HUES6 (cell line): ENCODE measurements around the gene OR7G1.
"Not testable (repeated sequence)": the region's sequence is repeated elsewhere in the genome, so short reads cannot be mapped to it uniquely, and the experiment has no call there.

Experiments
- H3K27ac ChIP-seq: 2 replicates; pipeline ENCODE4 v1.7.0; 2013; ENCODE audit warnings: low read depth, mild to moderate bottlenecking, low read length, inconsistent platforms
- H3K27me3 ChIP-seq: 2 replicates; pipeline ENCODE4 v1.6.1; 2013; ENCODE audit warnings: low read length; ENCODE audit not compliant: control insufficient read depth, insufficient read depth
- H3K36me3 ChIP-seq: 2 replicates; pipeline ENCODE4 v1.6.1; 2013; ENCODE audit warnings: low read length; ENCODE audit not compliant: control insufficient read depth, insufficient read depth
- H3K4me1 ChIP-seq: 2 replicates; pipeline ENCODE4 v1.6.1; 2013; ENCODE audit warnings: low read length; ENCODE audit not compliant: control insufficient read depth, insufficient read depth
- H3K4me3 ChIP-seq: 2 replicates; pipeline ENCODE4 v1.5.1; 2013; ENCODE audit warnings: low read depth, low read length
- H3K9ac ChIP-seq: one replicate; pipeline ENCODE4 v1.6.1; 2013; ENCODE audit warnings: mild to moderate bottlenecking, low read length
- H3K9me3 ChIP-seq: 2 replicates; pipeline ENCODE4 v1.6.1; 2013; ENCODE audit warnings: low read depth, low read length; ENCODE audit not compliant: control insufficient read depth, insufficient read depth

Gene OR7G1

GRCh38 chr19:9078651-9079050 lies 36.9 kb downstream of the OR7G1 start:
- Histone ChIP-seq H3K9ac (no peak overlapping the region), H3K27ac (no peak overlapping the region), H3K9me3 (no peaks in the 10 kb centered on the region), H3K27me3 (no peaks in the 10 kb centered on the region), H3K4me1 (peaks cover 28% of the 10 kb centered on the region), H3K4me3 (no peak overlapping the region), H3K36me3 (no peaks in the 10 kb centered on the region)

- Histone ChIP-seq H3K36me3 (no peaks in the 10 kb centered on the region), H3K4me3 (no peak overlapping the region), H3K4me1 (peaks cover 24% of the 10 kb centered on the region), H3K9ac (no peak overlapping the region), H3K27ac (no peak overlapping the region), H3K9me3 (no peaks in the 10 kb centered on the region), H3K27me3 (no peaks in the 10 kb centered on the region)
Observed at GRCh38 chr19:9076901-9077300, 38.7 kb downstream of the OR7G1 start.

- Histone ChIP-seq H3K27ac (peak overlapping the region; percentile 79), H3K4me1 (peaks cover 25% of the 10 kb centered on the region), H3K27me3 (no peaks in the 10 kb centered on the region), H3K9ac (peak overlapping the region; percentile 64), H3K9me3 (no peaks in the 10 kb centered on the region), H3K36me3 (no peaks in the 10 kb centered on the region), H3K4me3 (no peak overlapping the region)
Observed at GRCh38 chr19:9075064-9075949, 40.3 kb downstream of the OR7G1 start.

GRCh38 chr19:9073806-9074205 lies 41.8 kb downstream of the OR7G1 start:
- Histone ChIP-seq H3K9ac (peak overlapping the region; percentile 17), H3K27ac (peak overlapping the region; percentile 86; the same call in 1 of the 2 replicates)

GRCh38 chr19:9071720-9072119 lies 43.8 kb downstream of the OR7G1 start:
- not testable (repeated sequence) for H3K27ac ChIP-seq, H3K9ac ChIP-seq, H3K9me3 ChIP-seq, H3K27me3 ChIP-seq, H3K4me3 ChIP-seq, H3K36me3 ChIP-seq
- H3K4me1 ChIP-seq: peaks cover 27% of the 10 kb centered on the region

More at GRCh38 chr19:9073806-9074205, 41.8 kb downstream of the OR7G1 start:
- Histone ChIP-seq H3K4me3 (no peak overlapping the region), H3K36me3 (no peaks in the 10 kb centered on the region), H3K9me3 (no peaks in the 10 kb centered on the region), H3K27me3 (no peaks in the 10 kb centered on the region), H3K4me1 (peaks cover 29% of the 10 kb centered on the region)

- peaks cover 18% of the 10 kb centered on the region for H3K4me1 ChIP-seq
- H3K9ac ChIP-seq: peak overlapping the region; percentile 52
Observed at GRCh38 chr19:9070066-9070465, 45.5 kb downstream of the OR7G1 start.

GRCh38 chr19:9065457-9066014 lies 50.0 kb downstream of the OR7G1 start:
- no peaks in the 10 kb centered on the region for H3K27me3 ChIP-seq
- no peaks in the 10 kb centered on the region for H3K9me3 ChIP-seq
- H3K4me1 ChIP-seq: peaks cover 8% of the 10 kb centered on the region; the same call in 1 of the 2 replicates
- no peak overlapping the region for H3K4me3 ChIP-seq
- no peak overlapping the region for H3K9ac ChIP-seq
- H3K36me3 ChIP-seq: no peaks in the 10 kb centered on the region
- H3K27ac ChIP-seq: no peak overlapping the region

More at GRCh38 chr19:9070066-9070465, 45.5 kb downstream of the OR7G1 start:
- H3K27ac ChIP-seq: peak overlapping the region; percentile 44; the same call in 1 of the 2 replicates
- no peak overlapping the region for H3K4me3 ChIP-seq
- H3K9me3 ChIP-seq: no peaks in the 10 kb centered on the region
- no peaks in the 10 kb centered on the region for H3K27me3 ChIP-seq
- no peaks in the 10 kb centered on the region for H3K36me3 ChIP-seq
